ENCODE data around the gene KDM4B.
"Not testable (repeated sequence)": the region's sequence is repeated elsewhere in the genome, so short reads cannot be mapped to it uniquely, and the experiment has no call there.

Gene KDM4B

GRCh38 chr19:4941638-4942169 lies 27.2 kb upstream of the KDM4B start:
- H3K9me3 ChIP-seq (ENCODE audit: control insufficient read depth, low read length); H3K4me1 ChIP-seq (ENCODE audit: control insufficient read depth, insufficient read depth, low read length); DNase-seq (ENCODE audit: low read depth); H3K27me3 ChIP-seq (replicated peaks; ENCODE audit: control insufficient read depth, insufficient read depth, low read length); H3K4me3 ChIP-seq (ENCODE audit: low read length); H3K36me3 ChIP-seq (ENCODE audit: control insufficient read depth, insufficient read depth, low read length, severe bottlenecking); H3K9ac ChIP-seq (ENCODE audit: low read length): not testable (repeated sequence)

DNA sequence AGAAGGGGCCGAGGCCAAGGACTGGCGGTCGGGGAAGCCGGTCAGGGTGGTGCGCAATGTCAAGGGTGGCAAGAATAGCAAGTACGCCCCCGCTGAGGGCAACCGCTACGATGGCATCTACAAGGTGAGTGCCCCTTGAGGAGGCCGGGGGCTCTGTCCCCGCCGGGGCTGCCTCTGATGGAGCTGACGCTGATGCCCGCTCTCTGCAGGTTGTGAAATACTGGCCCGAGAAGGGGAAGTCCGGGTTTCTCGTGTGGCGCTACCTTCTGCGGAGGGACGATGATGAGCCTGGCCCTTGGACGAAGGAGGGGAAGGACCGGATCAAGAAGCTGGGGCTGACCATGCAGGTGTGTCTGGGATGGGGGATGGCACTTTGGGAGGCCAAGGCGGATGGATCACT lies 18.3 kb upstream of the KDM4B start:
- H3K4me1 ChIP-seq (ENCODE audit: control insufficient read depth, insufficient read depth, low read length); H3K4me3 ChIP-seq (ENCODE audit: low read length); DNase-seq (ENCODE audit: low read depth); H3K9me3 ChIP-seq (ENCODE audit: control insufficient read depth, low read length); H3K36me3 ChIP-seq (ENCODE audit: control insufficient read depth, insufficient read depth, low read length, severe bottlenecking); H3K9ac ChIP-seq (ENCODE audit: low read length); H3K27me3 ChIP-seq (replicated peaks; ENCODE audit: control insufficient read depth, insufficient read depth, low read length): not testable (repeated sequence)

DNA sequence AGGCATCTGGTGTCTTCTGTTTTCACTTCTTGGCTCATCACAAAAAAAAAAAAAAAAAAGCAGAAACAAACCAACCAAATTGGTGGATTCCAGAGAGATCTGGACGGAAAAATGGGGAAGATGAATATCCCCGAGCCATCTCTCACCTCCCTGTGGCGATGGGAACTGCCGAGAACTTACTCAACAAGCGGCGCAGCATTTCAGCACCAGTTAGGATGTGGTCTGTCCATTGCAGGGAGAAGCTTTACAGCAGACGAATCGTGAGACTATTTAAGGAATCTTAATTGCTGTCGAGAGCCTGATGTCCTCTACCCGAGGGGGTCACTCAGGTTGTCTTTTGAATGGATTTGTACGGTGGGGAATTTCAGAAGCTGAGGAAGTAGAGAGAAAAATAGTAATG lies 17.3 kb upstream of the KDM4B start:
- Histone ChIP-seq H3K4me3 (ENCODE audit: low read length) (no peak overlapping the region), H3K9ac (ENCODE audit: low read length) (no peak overlapping the region), H3K27me3 (replicated peaks; ENCODE audit: control insufficient read depth, insufficient read depth, low read length) (no peaks in the 10 kb centered on the region), H3K4me1 (ENCODE audit: control insufficient read depth, insufficient read depth, low read length) (peaks cover 8% of the 10 kb centered on the region), H3K36me3 (ENCODE audit: control insufficient read depth, insufficient read depth, low read length, severe bottlenecking) (no peaks in the 10 kb centered on the region), H3K9me3 (ENCODE audit: control insufficient read depth, low read length) (no peaks in the 10 kb centered on the region)
- DNase-seq (ENCODE audit: low read depth): no peak

- DNase-seq (ENCODE audit: low read depth): no peak
- Histone ChIP-seq H3K9me3 (ENCODE audit: control insufficient read depth, low read length) (no peaks in the 10 kb centered on the region), H3K9ac (ENCODE audit: low read length) (no peak overlapping the region), H3K36me3 (ENCODE audit: control insufficient read depth, insufficient read depth, low read length, severe bottlenecking) (no peaks in the 10 kb centered on the region), H3K27me3 (replicated peaks; ENCODE audit: control insufficient read depth, insufficient read depth, low read length) (no peaks in the 10 kb centered on the region), H3K4me1 (ENCODE audit: control insufficient read depth, insufficient read depth, low read length) (peaks cover 8% of the 10 kb centered on the region), H3K4me3 (ENCODE audit: low read length) (no peak overlapping the region)
Measured at GRCh38 chr19:4952945-4953344, 16.0 kb upstream of the KDM4B start.

- not testable (repeated sequence) for H3K9ac ChIP-seq (ENCODE audit: low read length); H3K27me3 ChIP-seq (replicated peaks; ENCODE audit: control insufficient read depth, insufficient read depth, low read length); H3K4me3 ChIP-seq (ENCODE audit: low read length); H3K4me1 ChIP-seq (ENCODE audit: control insufficient read depth, insufficient read depth, low read length); H3K9me3 ChIP-seq (ENCODE audit: control insufficient read depth, low read length); DNase-seq (ENCODE audit: low read depth); H3K36me3 ChIP-seq (ENCODE audit: control insufficient read depth, insufficient read depth, low read length, severe bottlenecking)
Measured at GRCh38 chr19:4954320-4955149, 14.4 kb upstream of the KDM4B start.

- Histone ChIP-seq H3K27me3 (replicated peaks; ENCODE audit: control insufficient read depth, insufficient read depth, low read length) (no peaks in the 10 kb centered on the region), H3K9me3 (ENCODE audit: control insufficient read depth, low read length) (no peaks in the 10 kb centered on the region), H3K36me3 (ENCODE audit: control insufficient read depth, insufficient read depth, low read length, severe bottlenecking) (no peaks in the 10 kb centered on the region), H3K4me1 (ENCODE audit: control insufficient read depth, insufficient read depth, low read length) (no peaks in the 10 kb centered on the region), H3K4me3 (ENCODE audit: low read length) (no peak overlapping the region), H3K9ac (ENCODE audit: low read length) (no peak overlapping the region)
- DNase-seq (ENCODE audit: low read depth): no peak
Measured at GRCh38 chr19:4955274-4955673, 13.6 kb upstream of the KDM4B start.

DNA sequence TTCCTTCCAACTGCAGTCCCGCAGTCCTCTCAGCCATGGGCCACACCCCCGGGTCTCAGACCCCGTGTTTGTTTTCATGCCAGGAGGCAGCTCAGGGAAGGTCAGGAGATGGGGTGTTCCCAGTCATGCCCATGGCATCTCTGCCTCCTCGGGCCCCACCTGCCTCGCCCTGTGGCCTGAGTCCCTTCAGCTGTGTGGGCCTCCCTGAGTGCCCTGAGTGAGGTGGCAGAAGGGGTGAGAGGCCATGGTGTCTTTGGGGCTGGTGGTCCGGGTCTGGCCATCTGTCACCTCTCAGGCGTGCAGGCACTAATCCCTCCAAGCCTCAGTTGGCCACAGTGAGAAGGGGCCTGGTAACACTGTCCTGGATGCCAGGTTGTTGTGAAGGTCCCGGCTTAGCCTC lies 10.9 kb upstream of the KDM4B start:
- H3K4me1 ChIP-seq (ENCODE audit: control insufficient read depth, insufficient read depth, low read length): no peaks in the 10 kb centered on the region
- no peak overlapping the region for H3K4me3 ChIP-seq (ENCODE audit: low read length)
- no peak overlapping the region for H3K9ac ChIP-seq (ENCODE audit: low read length)
- no peak for DNase-seq (ENCODE audit: low read depth)
- no peaks in the 10 kb centered on the region for H3K9me3 ChIP-seq (ENCODE audit: control insufficient read depth, low read length)
- no peaks in the 10 kb centered on the region for H3K36me3 ChIP-seq (ENCODE audit: control insufficient read depth, insufficient read depth, low read length, severe bottlenecking)
- H3K27me3 ChIP-seq (replicated peaks; ENCODE audit: control insufficient read depth, insufficient read depth, low read length): no peaks in the 10 kb centered on the region

GRCh38 chr19:4962085-4962619 lies 6.8 kb upstream of the KDM4B start:
- H3K9me3 ChIP-seq (ENCODE audit: control insufficient read depth, low read length): no peaks in the 10 kb centered on the region

DNA sequence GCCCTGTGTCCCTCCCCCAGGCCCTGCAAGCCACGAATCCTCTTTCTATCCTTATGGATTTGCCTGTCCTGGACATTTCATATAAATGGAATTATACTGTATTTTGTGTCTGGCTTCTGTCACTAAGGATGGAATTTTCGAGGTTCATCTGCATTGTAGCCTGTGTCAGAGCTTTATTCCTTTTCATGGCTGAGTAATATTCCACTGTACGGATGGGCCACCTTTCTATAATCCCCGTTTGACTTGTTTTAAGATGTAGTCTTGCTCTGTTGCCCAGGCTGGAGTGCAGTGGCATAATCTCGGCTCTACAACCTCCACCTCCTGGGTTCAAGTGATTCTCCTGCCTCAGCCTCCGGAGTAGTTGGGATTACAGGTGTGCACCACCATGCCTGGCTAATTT lies 3.9 kb upstream of the KDM4B start:
- Histone ChIP-seq H3K9ac (ENCODE audit: low read length) (no peak overlapping the region), H3K4me3 (ENCODE audit: low read length) (no peak overlapping the region), H3K36me3 (ENCODE audit: control insufficient read depth, insufficient read depth, low read length, severe bottlenecking) (no peaks in the 10 kb centered on the region), H3K4me1 (ENCODE audit: control insufficient read depth, insufficient read depth, low read length) (peaks cover 18% of the 10 kb centered on the region), H3K9me3 (ENCODE audit: control insufficient read depth, low read length) (no peaks in the 10 kb centered on the region), H3K27me3 (replicated peaks; ENCODE audit: control insufficient read depth, insufficient read depth, low read length) (no peaks in the 10 kb centered on the region)
- DNase-seq (ENCODE audit: low read depth): no peak

More at GRCh38 chr19:4962085-4962619, 6.8 kb upstream of the KDM4B start:
- Histone ChIP-seq H3K4me3 (ENCODE audit: low read length) (no peak overlapping the region), H3K27me3 (replicated peaks; ENCODE audit: control insufficient read depth, insufficient read depth, low read length) (no peaks in the 10 kb centered on the region), H3K9ac (ENCODE audit: low read length) (no peak overlapping the region), H3K36me3 (ENCODE audit: control insufficient read depth, insufficient read depth, low read length, severe bottlenecking) (no peaks in the 10 kb centered on the region), H3K4me1 (ENCODE audit: control insufficient read depth, insufficient read depth, low read length) (peaks cover 2% of the 10 kb centered on the region)
- DNase-seq (ENCODE audit: low read depth): no peak

GRCh38 chr19:4966591-4966990 lies 2.3 kb upstream of the KDM4B start:
- DNase-seq (ENCODE audit: low read depth): no peak
- H3K4me3 ChIP-seq (ENCODE audit: low read length): no peak overlapping the region
- H3K36me3 ChIP-seq (ENCODE audit: control insufficient read depth, insufficient read depth, low read length, severe bottlenecking): no peaks in the 10 kb centered on the region
- H3K9me3 ChIP-seq (ENCODE audit: control insufficient read depth, low read length): no peaks in the 10 kb centered on the region
- H3K4me1 ChIP-seq (ENCODE audit: control insufficient read depth, insufficient read depth, low read length): peaks cover 32% of the 10 kb centered on the region
- H3K27me3 ChIP-seq (replicated peaks; ENCODE audit: control insufficient read depth, insufficient read depth, low read length): no peaks in the 10 kb centered on the region
- no peak overlapping the region for H3K9ac ChIP-seq (ENCODE audit: low read length)

- H3K9ac ChIP-seq (ENCODE audit: low read length): peak overlapping the region; percentile 85
- H3K9me3 ChIP-seq (ENCODE audit: control insufficient read depth, low read length): no peaks in the 10 kb centered on the region
- peak; percentile 35 for DNase-seq (ENCODE audit: low read depth)
- H3K36me3 ChIP-seq (ENCODE audit: control insufficient read depth, insufficient read depth, low read length, severe bottlenecking): no peaks in the 10 kb centered on the region
- peaks cover 46% of the 10 kb centered on the region for H3K4me1 ChIP-seq (ENCODE audit: control insufficient read depth, insufficient read depth, low read length)
- peak overlapping the region; percentile 80 for H3K4me3 ChIP-seq (ENCODE audit: low read length)
- H3K27me3 ChIP-seq (replicated peaks; ENCODE audit: control insufficient read depth, insufficient read depth, low read length): no peaks in the 10 kb centered on the region
Measured at GRCh38 chr19:4967738-4968461, 1.0 kb upstream of the KDM4B start.

Data from adipocyte (in vitro differentiated cells).